ENCODE results near the gene SRGAP3. TPM values are rescaled to one million over a fixed set of nuclear protein-coding genes. Genes with fewer than 3 reads are reported as not detected.

SRGAP3 gene
- total RNA-seq, 1 experiment from 2014 or later = 17.9 TPM

DNA sequence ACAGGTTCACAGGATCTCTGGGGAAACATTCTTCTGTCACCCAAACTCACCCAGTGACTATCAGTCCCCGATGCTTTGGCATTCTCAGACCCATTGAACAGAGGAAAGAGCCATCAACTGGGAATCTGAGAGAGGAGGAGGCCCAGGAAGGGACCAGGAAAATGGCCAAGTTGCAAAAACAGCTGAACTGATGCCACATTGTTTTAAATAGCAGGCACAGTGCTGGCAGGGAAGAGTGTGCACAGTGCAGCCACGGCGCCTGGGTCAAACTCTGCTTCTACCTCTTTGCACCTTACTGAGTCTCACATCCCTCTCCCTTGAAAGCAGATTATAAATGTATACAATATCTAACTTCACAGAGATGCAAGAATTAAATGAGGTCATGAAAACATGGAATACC is 66.4 kb downstream of the SRGAP3 start:
- DNase-seq (ENCODE audit: low spot score) (no peak), ATAC-seq (no peak)
- H3K27ac Mint-ChIP-seq = 0 out of 2 replicates have a peak overlapping the region, but pooled peaks have one; percentile 38
- no peak overlapping the region for H3K4me3 Mint-ChIP-seq
- peaks cover 23% of the 10 kb centered on the region for H3K4me1 Mint-ChIP-seq
- CTCF ChIA-PET = interaction anchor here (0.9 to 2.2 kb wide), 4 partner anchors 42 to 233 kb away, joined by 3 to 12 read pairs (median 4); no protein-coding TSS in a partner anchor
- no peaks in the 10 kb centered on the region for H3K27me3 Mint-ChIP-seq (ENCODE audit: low read depth)
- TF ChIP-seq, protein P1, sequence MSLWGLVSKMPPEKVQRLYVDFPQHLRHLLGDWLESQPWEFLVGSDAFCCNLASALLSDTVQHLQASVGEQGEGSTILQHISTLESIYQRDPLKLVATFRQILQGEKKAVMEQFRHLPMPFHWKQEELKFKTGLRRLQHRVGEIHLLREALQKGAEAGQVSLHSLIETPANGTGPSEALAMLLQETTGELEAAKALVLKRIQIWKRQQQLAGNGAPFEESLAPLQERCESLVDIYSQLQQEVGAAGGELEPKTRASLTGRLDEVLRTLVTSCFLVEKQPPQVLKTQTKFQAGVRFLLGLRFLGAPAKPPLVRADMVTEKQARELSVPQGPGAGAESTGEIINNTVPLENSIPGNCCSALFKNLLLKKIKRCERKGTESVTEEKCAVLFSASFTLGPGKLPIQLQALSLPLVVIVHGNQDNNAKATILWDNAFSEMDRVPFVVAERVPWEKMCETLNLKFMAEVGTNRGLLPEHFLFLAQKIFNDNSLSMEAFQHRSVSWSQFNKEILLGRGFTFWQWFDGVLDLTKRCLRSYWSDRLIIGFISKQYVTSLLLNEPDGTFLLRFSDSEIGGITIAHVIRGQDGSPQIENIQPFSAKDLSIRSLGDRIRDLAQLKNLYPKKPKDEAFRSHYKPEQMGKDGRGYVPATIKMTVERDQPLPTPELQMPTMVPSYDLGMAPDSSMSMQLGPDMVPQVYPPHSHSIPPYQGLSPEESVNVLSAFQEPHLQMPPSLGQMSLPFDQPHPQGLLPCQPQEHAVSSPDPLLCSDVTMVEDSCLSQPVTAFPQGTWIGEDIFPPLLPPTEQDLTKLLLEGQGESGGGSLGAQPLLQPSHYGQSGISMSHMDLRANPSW (CRISPR knock-in tag; conservative IDR thresholded peaks at IDR 0.05; ENCODE audit: low read depth) = no peak
- TF ChIP-seq ZNF396 (CRISPR knock-in tag; IDR thresholded peaks at IDR 0.05; ENCODE audit: borderline replicate concordance) (no peak), CBFB (CRISPR knock-in tag; IDR thresholded peaks at IDR 0.05; ENCODE audit: low read depth) (no peak)
- POLR2A ChIA-PET = interaction anchor here (1.3 kb wide), 1 partner anchor 12 kb away, joined by 5 read pairs; no protein-coding TSS in a partner anchor
- no peaks in the 10 kb centered on the region for H3K36me3 Mint-ChIP-seq
- H3K9me3 Mint-ChIP-seq = no peaks in the 10 kb centered on the region

DNA sequence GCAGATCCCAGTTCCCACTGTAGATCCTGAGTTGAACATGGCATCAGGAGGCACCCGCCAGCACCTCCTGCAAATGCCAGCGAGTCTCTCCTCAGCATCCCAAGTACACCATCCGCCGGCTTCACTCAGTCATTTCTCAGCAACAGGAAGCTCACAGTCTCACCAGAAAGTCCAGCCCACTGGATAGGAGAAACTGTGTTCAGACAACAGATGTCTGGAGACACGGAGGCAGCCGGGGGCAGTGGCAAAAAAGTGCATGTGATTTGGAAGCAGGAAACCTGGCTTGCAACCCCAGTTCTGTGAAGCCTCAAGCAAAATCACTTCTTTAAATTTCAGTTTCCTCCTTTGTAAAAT is 68.7 kb downstream of the SRGAP3 start:
- Mint-ChIP-seq H3K4me3 (no peak overlapping the region), H3K9me3 (peaks cover 8% of the 10 kb centered on the region), H3K27me3 (ENCODE audit: low read depth) (no peaks in the 10 kb centered on the region), H3K4me1 (peaks cover 30% of the 10 kb centered on the region), H3K36me3 (no peaks in the 10 kb centered on the region), H3K27ac (no peak overlapping the region)
- TF ChIP-seq CBFB (CRISPR knock-in tag; IDR thresholded peaks at IDR 0.05; ENCODE audit: low read depth) (no peak), NR3C1 (CRISPR knock-in tag; conservative IDR thresholded peaks at IDR 0.05; ENCODE audit: low read depth) (no peak), FOXP1 (CRISPR knock-in tag; IDR thresholded peaks at IDR 0.05; ENCODE audit: borderline replicate concordance) (no peak), ZNF138 (CRISPR knock-in tag; conservative IDR thresholded peaks at IDR 0.05) (no peak), SMAD4 (CRISPR knock-in tag; IDR thresholded peaks at IDR 0.05) (no peak), CREB1 (CRISPR knock-in tag; IDR thresholded peaks at IDR 0.05) (no peak), SP1 (CRISPR knock-in tag; conservative IDR thresholded peaks at IDR 0.05) (no peak), KAT7 (CRISPR knock-in tag; IDR thresholded peaks at IDR 0.05; ENCODE audit: borderline replicate concordance) (no peak), NFATC4 (CRISPR knock-in tag; IDR thresholded peaks at IDR 0.05) (no peak)
- TF ChIP-seq, protein P2, sequence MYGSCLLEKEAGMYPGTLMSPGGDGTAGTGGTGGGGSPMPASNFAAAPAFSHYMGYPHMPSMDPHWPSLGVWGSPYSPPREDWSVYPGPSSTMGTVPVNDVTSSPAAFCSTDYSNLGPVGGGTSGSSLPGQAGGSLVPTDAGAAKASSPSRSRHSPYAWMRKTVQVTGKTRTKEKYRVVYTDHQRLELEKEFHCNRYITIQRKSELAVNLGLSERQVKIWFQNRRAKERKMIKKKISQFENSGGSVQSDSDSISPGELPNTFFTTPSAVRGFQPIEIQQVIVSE (CRISPR knock-in tag; IDR thresholded peaks at IDR 0.05; ENCODE audit: borderline replicate concordance) = no peak
- TF ChIP-seq, protein P3, sequence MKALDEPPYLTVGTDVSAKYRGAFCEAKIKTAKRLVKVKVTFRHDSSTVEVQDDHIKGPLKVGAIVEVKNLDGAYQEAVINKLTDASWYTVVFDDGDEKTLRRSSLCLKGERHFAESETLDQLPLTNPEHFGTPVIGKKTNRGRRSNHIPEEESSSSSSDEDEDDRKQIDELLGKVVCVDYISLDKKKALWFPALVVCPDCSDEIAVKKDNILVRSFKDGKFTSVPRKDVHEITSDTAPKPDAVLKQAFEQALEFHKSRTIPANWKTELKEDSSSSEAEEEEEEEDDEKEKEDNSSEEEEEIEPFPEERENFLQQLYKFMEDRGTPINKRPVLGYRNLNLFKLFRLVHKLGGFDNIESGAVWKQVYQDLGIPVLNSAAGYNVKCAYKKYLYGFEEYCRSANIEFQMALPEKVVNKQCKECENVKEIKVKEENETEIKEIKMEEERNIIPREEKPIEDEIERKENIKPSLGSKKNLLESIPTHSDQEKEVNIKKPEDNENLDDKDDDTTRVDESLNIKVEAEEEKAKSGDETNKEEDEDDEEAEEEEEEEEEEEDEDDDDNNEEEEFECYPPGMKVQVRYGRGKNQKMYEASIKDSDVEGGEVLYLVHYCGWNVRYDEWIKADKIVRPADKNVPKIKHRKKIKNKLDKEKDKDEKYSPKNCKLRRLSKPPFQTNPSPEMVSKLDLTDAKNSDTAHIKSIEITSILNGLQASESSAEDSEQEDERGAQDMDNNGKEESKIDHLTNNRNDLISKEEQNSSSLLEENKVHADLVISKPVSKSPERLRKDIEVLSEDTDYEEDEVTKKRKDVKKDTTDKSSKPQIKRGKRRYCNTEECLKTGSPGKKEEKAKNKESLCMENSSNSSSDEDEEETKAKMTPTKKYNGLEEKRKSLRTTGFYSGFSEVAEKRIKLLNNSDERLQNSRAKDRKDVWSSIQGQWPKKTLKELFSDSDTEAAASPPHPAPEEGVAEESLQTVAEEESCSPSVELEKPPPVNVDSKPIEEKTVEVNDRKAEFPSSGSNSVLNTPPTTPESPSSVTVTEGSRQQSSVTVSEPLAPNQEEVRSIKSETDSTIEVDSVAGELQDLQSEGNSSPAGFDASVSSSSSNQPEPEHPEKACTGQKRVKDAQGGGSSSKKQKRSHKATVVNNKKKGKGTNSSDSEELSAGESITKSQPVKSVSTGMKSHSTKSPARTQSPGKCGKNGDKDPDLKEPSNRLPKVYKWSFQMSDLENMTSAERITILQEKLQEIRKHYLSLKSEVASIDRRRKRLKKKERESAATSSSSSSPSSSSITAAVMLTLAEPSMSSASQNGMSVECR (CRISPR knock-in tag; IDR thresholded peaks at IDR 0.05; ENCODE audit: borderline replicate concordance) = no peak
- ChIA-PET CTCF (no interaction called here), POLR2A (no interaction called here)
- ATAC-seq = no peak
- DNase-seq (ENCODE audit: low spot score) = no peak

Data from WTC11 (cell line).